Glomerular visceral epithelial cell (primary cell): Measurements from ENCODE around the gene SEC16A.

ENCODE experiments used
- DNase-seq: peaks from one replicate; pipeline ENCODE4 v3.0.0-alpha.2; 2016; ENCODE audit errors: extremely low spot score

Gene SEC16A

GRCh38 chr9:136504512-136505348 is 21.9 kb upstream of the SEC16A start:
- DNase-seq: no peak

GRCh38 chr9:136502940-136503550 is 20.2 kb upstream of the SEC16A start:
- no peak for DNase-seq

GRCh38 chr9:136502196-136502595 is 19.4 kb upstream of the SEC16A start:
- DNase-seq: no peak

- DNase-seq: no peak
Observed at GRCh38 chr9:136501686-136502085, 18.8 kb upstream of the SEC16A start.

GRCh38 chr9:136499935-136500910 is 17.4 kb upstream of the SEC16A start:
- no peak for DNase-seq

- no peak for DNase-seq
Observed at GRCh38 chr9:136499071-136499934, 16.5 kb upstream of the SEC16A start.

GRCh38 chr9:136497916-136498695 is 15.3 kb upstream of the SEC16A start:
- no peak for DNase-seq

GRCh38 chr9:136496801-136497620 is 14.2 kb upstream of the SEC16A start:
- DNase-seq: no peak

- no peak for DNase-seq
Observed at GRCh38 chr9:136496181-136496580, 13.3 kb upstream of the SEC16A start.

GRCh38 chr9:136495238-136495800 is 12.5 kb upstream of the SEC16A start:
- no peak for DNase-seq

GRCh38 chr9:136494531-136495215 is 11.8 kb upstream of the SEC16A start:
- DNase-seq: no peak

GRCh38 chr9:136494012-136494411 is 11.2 kb upstream of the SEC16A start:
- no peak for DNase-seq

GRCh38 chr9:136493567-136493971 is 10.7 kb upstream of the SEC16A start:
- no peak for DNase-seq

- DNase-seq: no peak
Observed at GRCh38 chr9:136492978-136493522, 10.2 kb upstream of the SEC16A start.

GRCh38 chr9:136489731-136490130 is 6.9 kb upstream of the SEC16A start:
- DNase-seq: no peak

GRCh38 chr9:136488247-136489214 is 5.7 kb upstream of the SEC16A start:
- DNase-seq: peak; percentile 66

- DNase-seq: no peak
Observed at GRCh38 chr9:136487672-136488071, 4.8 kb upstream of the SEC16A start.
